ENCODE measurements around the gene GRM1.

DNA sequence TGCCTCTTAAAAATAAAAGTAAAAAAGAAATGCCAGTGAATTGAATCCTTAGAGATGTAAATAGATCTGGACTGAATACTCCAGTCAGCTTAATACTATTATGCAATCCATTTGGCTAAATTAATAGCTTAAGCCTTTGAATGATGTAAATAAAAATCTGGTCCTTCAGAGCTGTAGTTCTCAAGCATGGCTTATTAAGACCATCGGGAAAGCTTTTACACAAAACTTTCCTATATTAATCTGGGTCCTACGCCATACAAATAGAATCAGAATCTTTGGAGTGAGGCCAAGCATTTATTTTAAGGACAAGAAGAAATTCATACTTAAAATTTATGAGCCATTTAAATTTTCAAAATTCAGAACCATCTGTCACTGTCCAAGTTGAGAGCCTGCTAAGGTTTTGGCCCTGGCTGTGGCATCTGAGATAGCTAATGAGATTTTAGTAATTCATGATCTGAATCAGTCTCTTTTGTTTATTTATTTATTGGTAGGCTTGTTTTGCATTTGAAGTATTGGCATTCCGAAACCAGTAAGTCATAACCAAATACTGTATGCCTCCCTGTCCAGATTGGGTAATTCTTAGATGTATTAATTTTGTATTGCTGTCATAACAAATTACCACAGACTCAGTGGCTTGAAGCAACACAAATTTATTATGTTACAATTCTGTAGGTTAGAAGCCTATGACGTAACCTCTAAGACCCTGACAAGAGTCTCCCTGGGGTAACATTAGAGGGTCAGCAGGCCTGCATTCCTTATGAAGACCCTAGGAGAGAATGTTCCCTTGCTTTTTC is 286.7 kb downstream of the GRM1 start:
- TF ChIP-seq EZH2 (IDR thresholded peaks at IDR 0.05; ENCODE audit: insufficient read depth, poor library complexity, severe bottlenecking) (no peak), EZH2phosphoT487 (IDR thresholded peaks at IDR 0.05; ENCODE audit: insufficient read depth, low read depth) (no peak)

Measured in GM23248 (cell line).